GM12878 (cell line): ENCODE measurements around the gene AMER2. TPM values are rescaled to one million over a fixed set of nuclear protein-coding genes. Genes with fewer than 3 reads are reported as not detected.

Experiments used
- ASH2L ChIP-seq: fragments of 300-600, 200-600 bp; sonication (generic); IDR thresholded peaks from 2 replicates; pipeline ENCODE4 v1.6.1; 2017; ENCODE audit warnings: low read depth, mild to moderate bottlenecking, borderline replicate concordance
- BCL11A ChIP-seq: IDR thresholded peaks from 2 replicates; pipeline ENCODE4 v1.6.1; 2011; ENCODE audit warnings: low read depth, low read length
- BMI1 ChIP-seq: fragments of 450-650 bp; IDR thresholded peaks from 2 replicates; pipeline ENCODE4 v1.6.1; 2016; ENCODE audit warnings: mild to moderate bottlenecking, moderate library complexity, borderline replicate concordance
- EGR1 ChIP-seq, 2 experiments: IDR thresholded peaks; 1 replicate in 1 of 2; 2 replicates in 1 of 2; pipeline ENCODE4 v1.6.1; 2011 to 2012; ENCODE audit warnings: low read depth in 2 of 2, low read length in 2 of 2, borderline replicate concordance in 1 of 2, mild to moderate bottlenecking in 1 of 2, moderate library complexity in 1 of 2
- GATAD2B ChIP-seq: fragments of 450-650 bp; conservative IDR thresholded peaks from 2 replicates; pipeline ENCODE4 v1.6.1; 2017; ENCODE audit warnings: low read depth, mild to moderate bottlenecking, moderate library complexity
- IKZF2 ChIP-seq, 2 experiments: fragments of 450-650 bp; IDR thresholded peaks; 2 replicates each; pipeline ENCODE4 v1.6.1; 2017; ENCODE audit warnings: mild to moderate bottlenecking in 2 of 2, moderate library complexity in 2 of 2
- MYB ChIP-seq: fragments of 150-350 bp; IDR thresholded peaks from 2 replicates; pipeline ENCODE4 v1.6.1; 2014; ENCODE audit warnings: mild to moderate bottlenecking, low read depth, low read length, borderline replicate concordance
- NFXL1 ChIP-seq: fragments of 450-650 bp; IDR thresholded peaks from 2 replicates; pipeline ENCODE4 v1.6.1; 2017; ENCODE audit warnings: antibody characterized with exemption, mild to moderate bottlenecking, borderline replicate concordance
- NRF1 ChIP-seq: conservative IDR thresholded peaks from 2 replicates; pipeline ENCODE4 v1.6.1; 2011; ENCODE audit warnings: mild to moderate bottlenecking, low read depth, low read length, improper control_type of control experiment
- SPI1 ChIP-seq: IDR thresholded peaks from 2 replicates; pipeline ENCODE4 v1.6.1; 2011; ENCODE audit warnings: low read depth, mild to moderate bottlenecking, low read length, moderate library complexity, borderline replicate concordance; ENCODE audit not compliant: insufficient read depth
- STAT1 ChIP-seq: fragments of 450-650 bp; conservative IDR thresholded peaks from 2 replicates; pipeline ENCODE4 v1.6.1; 2014; ENCODE audit warnings: antibody characterized with exemption, mild to moderate bottlenecking
- SUZ12 ChIP-seq: fragments of 200-600 bp; sonication (generic); IDR thresholded peaks from one replicate; pipeline ENCODE4 v1.6.1; 2018; ENCODE audit warnings: antibody characterized with exemption, mild to moderate bottlenecking; ENCODE audit not compliant: unreplicated experiment
- ZNF217 ChIP-seq: fragments of 450-650 bp; IDR thresholded peaks from 2 replicates; pipeline ENCODE4 v1.6.1; 2017; ENCODE audit warnings: antibody characterized with exemption, mild to moderate bottlenecking
- polyA plus RNA-seq, 11 experiments: library from polyadenylated mRNA; depleted of rRNA in 4 of 11; unstranded in 6 of 11; stranded (reverse) in 5 of 11; fragments of >200 nt; fragmentation: Nextera tagmentation in 4 of 11; fragmentation: Illumina TruSeq in 1 of 11; extraction: Ambion mirVana in 4 of 11; extraction: Trizol in 1 of 11; gene quantifications; 1 replicate in 1 of 11; 2 replicates in 10 of 11; pipeline versions ENCODE4 v1.2.1 to v1.2.3, GENCODE V29; 2011 to 2016; ENCODE audit warnings: inconsistent platforms in 2 of 11, missing spikeins in 2 of 11, low read depth in 1 of 11
- total RNA-seq, 4 experiments: library from RNA; depleted of rRNA in 3 of 4; stranded (reverse); fragments of >200 nt in 3 of 4; fragmentation: Illumina TruSeq in 1 of 4; extraction: Trizol in 1 of 4; gene quantifications; 2 replicates each; pipeline versions ENCODE4 v1.2.1 to v1.2.3, GENCODE V29; 2013 to 2021
- TF ChIP-seq, protein P1 (sequence below): IDR thresholded peaks from 2 replicates; pipeline ENCODE4 v1.6.1; 2012; ENCODE audit warnings: low read depth, low read length, improper control_type of control experiment
- TF ChIP-seq, protein P2 (sequence below): IDR thresholded peaks from 2 replicates; pipeline ENCODE4 v1.6.1; 2011; ENCODE audit warnings: low read depth, low read length, improper control_type of control experiment, borderline replicate concordance
- TF ChIP-seq, protein P3 (sequence below): fragments of 450-650 bp; IDR thresholded peaks from 2 replicates; pipeline ENCODE4 v1.6.1; 2017; ENCODE audit warnings: mild to moderate bottlenecking
- TF ChIP-seq, protein P4 (sequence below): fragments of 450-650 bp; IDR thresholded peaks from 2 replicates; pipeline ENCODE4 v1.6.1; 2016; ENCODE audit warnings: mild to moderate bottlenecking

The AMER2 gene
- total and polyA plus RNA-seq, 10 of the 15 experiments (the other 5 are each of a cell fraction or from before 2014, with no cell fraction given): 0.01 to 0.34 (median 0.21) TPM

DNA sequence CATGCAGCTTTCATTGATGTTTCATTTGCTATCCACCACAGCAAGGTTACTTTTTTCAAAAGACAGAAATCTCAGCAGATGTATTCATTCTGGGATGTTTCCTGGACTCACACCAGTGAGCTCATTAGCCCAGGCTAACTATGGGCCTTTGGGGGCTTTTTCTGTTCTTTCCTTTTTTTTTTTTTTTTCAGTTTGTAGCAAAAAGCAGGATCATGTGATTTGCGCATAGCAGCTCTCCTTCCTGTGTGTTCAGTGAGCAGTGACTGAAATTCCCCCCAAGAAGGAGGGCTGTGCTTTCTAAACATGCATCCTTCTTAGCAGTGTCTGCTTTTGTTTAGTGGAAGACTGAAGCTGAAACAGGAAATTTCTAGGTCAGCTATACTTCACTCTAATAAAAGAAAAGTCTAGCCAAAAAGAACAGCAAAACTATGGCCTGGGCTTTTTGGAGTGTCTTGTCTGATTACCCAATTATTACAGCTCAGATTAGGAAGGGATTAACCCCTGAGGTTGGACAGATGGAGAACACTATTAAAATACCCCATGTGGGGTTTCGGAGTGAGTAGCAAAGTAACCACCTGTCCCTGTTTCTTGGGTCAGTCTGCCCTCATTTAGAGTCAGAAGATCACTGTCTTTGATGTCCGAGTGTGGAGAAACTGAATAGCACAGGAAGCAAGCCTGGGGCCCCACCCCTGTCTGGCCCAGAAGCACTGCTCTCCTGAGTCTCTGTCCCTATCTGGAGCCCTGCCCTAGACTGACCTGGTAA is 8.9 kb upstream of the AMER2 start (continued):
- TF ChIP-seq BCL11A: peak; percentile 92
- no peak for TF ChIP-seq ZNF217
- TF ChIP-seq, protein P1, sequence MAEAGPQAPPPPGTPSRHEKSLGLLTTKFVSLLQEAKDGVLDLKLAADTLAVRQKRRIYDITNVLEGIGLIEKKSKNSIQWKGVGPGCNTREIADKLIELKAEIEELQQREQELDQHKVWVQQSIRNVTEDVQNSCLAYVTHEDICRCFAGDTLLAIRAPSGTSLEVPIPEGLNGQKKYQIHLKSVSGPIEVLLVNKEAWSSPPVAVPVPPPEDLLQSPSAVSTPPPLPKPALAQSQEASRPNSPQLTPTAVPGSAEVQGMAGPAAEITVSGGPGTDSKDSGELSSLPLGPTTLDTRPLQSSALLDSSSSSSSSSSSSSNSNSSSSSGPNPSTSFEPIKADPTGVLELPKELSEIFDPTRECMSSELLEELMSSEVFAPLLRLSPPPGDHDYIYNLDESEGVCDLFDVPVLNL: no peak
- no peak for TF ChIP-seq BMI1
- TF ChIP-seq SUZ12: no peak
- TF ChIP-seq GATAD2B: no peak
- no peak for TF ChIP-seq SPI1
- no peak for TF ChIP-seq NRF1
- no peak for TF ChIP-seq STAT1
- peak; percentile 57 to 72; a peak in 3 of 4 replicates for TF ChIP-seq IKZF2 (IDR thresholded peaks at IDR 0.05)
- TF ChIP-seq, protein P2, sequence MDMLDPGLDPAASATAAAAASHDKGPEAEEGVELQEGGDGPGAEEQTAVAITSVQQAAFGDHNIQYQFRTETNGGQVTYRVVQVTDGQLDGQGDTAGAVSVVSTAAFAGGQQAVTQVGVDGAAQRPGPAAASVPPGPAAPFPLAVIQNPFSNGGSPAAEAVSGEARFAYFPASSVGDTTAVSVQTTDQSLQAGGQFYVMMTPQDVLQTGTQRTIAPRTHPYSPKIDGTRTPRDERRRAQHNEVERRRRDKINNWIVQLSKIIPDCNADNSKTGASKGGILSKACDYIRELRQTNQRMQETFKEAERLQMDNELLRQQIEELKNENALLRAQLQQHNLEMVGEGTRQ: no peak; the same call in 1 of the 2 replicates
- no peak for TF ChIP-seq NFXL1
- no peak for TF ChIP-seq EGR1 (IDR thresholded peaks at IDR 0.05; ENCODE audit: borderline replicate concordance in 1 of 2, low read depth in 2 of 2, low read length in 2 of 2)
- TF ChIP-seq ASH2L: peak; percentile 90; the same call in 1 of the 2 replicates
- no peak for TF ChIP-seq MYB
- TF ChIP-seq, protein P3, sequence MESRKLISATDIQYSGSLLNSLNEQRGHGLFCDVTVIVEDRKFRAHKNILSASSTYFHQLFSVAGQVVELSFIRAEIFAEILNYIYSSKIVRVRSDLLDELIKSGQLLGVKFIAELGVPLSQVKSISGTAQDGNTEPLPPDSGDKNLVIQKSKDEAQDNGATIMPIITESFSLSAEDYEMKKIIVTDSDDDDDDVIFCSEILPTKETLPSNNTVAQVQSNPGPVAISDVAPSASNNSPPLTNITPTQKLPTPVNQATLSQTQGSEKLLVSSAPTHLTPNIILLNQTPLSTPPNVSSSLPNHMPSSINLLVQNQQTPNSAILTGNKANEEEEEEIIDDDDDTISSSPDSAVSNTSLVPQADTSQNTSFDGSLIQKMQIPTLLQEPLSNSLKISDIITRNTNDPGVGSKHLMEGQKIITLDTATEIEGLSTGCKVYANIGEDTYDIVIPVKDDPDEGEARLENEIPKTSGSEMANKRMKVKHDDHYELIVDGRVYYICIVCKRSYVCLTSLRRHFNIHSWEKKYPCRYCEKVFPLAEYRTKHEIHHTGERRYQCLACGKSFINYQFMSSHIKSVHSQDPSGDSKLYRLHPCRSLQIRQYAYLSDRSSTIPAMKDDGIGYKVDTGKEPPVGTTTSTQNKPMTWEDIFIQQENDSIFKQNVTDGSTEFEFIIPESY: no peak
- TF ChIP-seq, protein P4, sequence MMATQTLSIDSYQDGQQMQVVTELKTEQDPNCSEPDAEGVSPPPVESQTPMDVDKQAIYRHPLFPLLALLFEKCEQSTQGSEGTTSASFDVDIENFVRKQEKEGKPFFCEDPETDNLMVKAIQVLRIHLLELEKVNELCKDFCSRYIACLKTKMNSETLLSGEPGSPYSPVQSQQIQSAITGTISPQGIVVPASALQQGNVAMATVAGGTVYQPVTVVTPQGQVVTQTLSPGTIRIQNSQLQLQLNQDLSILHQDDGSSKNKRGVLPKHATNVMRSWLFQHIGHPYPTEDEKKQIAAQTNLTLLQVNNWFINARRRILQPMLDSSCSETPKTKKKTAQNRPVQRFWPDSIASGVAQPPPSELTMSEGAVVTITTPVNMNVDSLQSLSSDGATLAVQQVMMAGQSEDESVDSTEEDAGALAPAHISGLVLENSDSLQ: no peak
